Mesothelial cell of epicardium (in vitro differentiated cells): ENCODE results near the gene PRKN. TPM values are rescaled to one million over a fixed set of nuclear protein-coding genes. Genes with fewer than 3 reads are reported as not detected.

Experiments
- DNase-seq, 2 experiments: peaks; one replicate each; pipeline ENCODE4 v3.0.0; 2021; ENCODE audit warnings: low spot score in 2 of 2; ENCODE audit not compliant: unreplicated experiment in 2 of 2
- H3K27ac Mint-ChIP-seq: 2 replicates; pipeline ENCODE4 v1.8.0; 2021; ENCODE audit warnings: mixed read lengths
- H3K27me3 Mint-ChIP-seq: 2 replicates; pipeline ENCODE4 v1.8.0; 2021; ENCODE audit warnings: low read depth, mixed read lengths
- H3K36me3 Mint-ChIP-seq: 2 replicates; pipeline ENCODE4 v1.8.0; 2021; ENCODE audit warnings: mixed read lengths
- H3K4me1 Mint-ChIP-seq: 2 replicates; pipeline ENCODE4 v1.8.0; 2021; ENCODE audit warnings: mixed read lengths
- H3K4me3 Mint-ChIP-seq: 2 replicates; pipeline ENCODE4 v1.8.0; 2021; ENCODE audit warnings: mild to moderate bottlenecking, moderate library complexity, mixed read lengths
- H3K9me3 Mint-ChIP-seq: 2 replicates; pipeline ENCODE4 v1.8.0; 2021; ENCODE audit warnings: mixed read lengths
- CTCF ChIP-seq: fragments of 200-600 bp; sonication (generic); IDR thresholded peaks from one replicate; pipeline ENCODE4 v1.5.0; 2021; ENCODE audit warnings: antibody characterized with exemption; ENCODE audit not compliant: unreplicated experiment
- total RNA-seq: library from RNA; stranded (reverse); gene quantifications from 3 replicates; pipeline ENCODE4 v1.2.1, GENCODE V29; 2021

The PRKN gene
- total RNA-seq, 1 donor from 2014 or later, result 7.6 TPM

DNA sequence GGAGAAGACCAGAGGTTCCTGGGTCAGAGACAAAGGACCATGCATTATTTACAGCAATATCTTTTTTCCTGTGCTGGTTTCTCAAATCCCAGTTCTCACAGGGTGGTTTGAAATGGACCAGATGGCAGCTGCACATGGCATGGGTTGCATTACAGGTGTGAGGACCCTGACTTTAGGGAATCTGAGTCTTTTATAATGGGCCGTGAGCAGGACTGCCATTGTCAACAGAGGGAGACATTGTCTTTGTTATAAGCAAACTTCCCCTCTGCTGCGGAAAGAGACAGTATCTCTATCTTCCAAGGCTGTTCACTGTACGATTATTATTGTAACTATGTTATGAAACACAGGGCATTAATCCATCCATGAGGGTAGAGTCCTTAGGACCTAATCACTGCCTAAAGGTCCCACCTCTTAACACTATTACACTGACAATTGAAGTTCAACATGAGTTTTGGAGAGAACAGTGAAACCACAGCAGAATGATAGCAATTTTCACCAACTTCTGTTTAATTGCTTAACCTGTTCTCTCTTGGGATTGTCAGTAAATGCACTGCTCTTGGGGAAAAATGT is 1297.6 kb downstream of the PRKN start:
- Mint-ChIP-seq H3K27me3 (no peaks in the 10 kb centered on the region), H3K4me3 (no peak overlapping the region), H3K4me1 (peaks cover 12% of the 10 kb centered on the region), H3K9me3 (peaks cover 25% of the 10 kb centered on the region), H3K27ac (no peak overlapping the region), H3K36me3 (no peaks in the 10 kb centered on the region)
- no peak for TF ChIP-seq CTCF
- no peak for DNase-seq

DNA sequence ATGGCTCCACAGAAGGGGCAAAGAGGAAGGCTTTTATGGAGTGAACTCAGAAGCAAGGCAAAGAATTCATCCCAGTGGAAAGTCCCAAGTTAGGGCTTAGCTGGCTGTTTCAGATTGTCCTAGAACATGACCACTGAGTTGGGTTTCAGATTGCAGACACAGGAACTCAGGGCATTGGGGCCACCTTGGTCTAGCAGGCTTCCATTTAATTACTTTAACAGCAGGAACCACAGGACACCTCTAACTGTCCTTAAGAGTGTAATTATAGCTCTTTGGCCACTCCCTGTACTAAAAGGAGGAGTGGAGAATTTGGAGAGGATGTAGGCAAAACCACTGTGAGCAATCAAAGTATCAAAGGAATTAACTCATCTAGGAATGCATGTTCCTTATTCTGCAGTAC is 1303.1 kb downstream of the PRKN start:
- H3K9me3 Mint-ChIP-seq, result peaks cover 16% of the 10 kb centered on the region
- H3K4me3 Mint-ChIP-seq, result no peak overlapping the region
- H3K36me3 Mint-ChIP-seq, result no peaks in the 10 kb centered on the region
- no peaks in the 10 kb centered on the region for H3K27me3 Mint-ChIP-seq
- DNase-seq, result no peak
- H3K27ac Mint-ChIP-seq, result no peak overlapping the region
- TF ChIP-seq CTCF, result no peak
- H3K4me1 Mint-ChIP-seq, result peaks cover 9% of the 10 kb centered on the region

- DNase-seq, result no peak
- no peaks in the 10 kb centered on the region for H3K27me3 Mint-ChIP-seq
- H3K4me1 Mint-ChIP-seq, result peaks cover 17% of the 10 kb centered on the region
- H3K4me3 Mint-ChIP-seq, result no peak overlapping the region
- H3K27ac Mint-ChIP-seq, result peak overlapping the region; percentile 31
- H3K36me3 Mint-ChIP-seq, result no peaks in the 10 kb centered on the region
- no peak for TF ChIP-seq CTCF
- H3K9me3 Mint-ChIP-seq, result peaks cover 12% of the 10 kb centered on the region
Observed at GRCh38 chr6:161422710-161423680, 1304.6 kb downstream of the PRKN start.

DNA sequence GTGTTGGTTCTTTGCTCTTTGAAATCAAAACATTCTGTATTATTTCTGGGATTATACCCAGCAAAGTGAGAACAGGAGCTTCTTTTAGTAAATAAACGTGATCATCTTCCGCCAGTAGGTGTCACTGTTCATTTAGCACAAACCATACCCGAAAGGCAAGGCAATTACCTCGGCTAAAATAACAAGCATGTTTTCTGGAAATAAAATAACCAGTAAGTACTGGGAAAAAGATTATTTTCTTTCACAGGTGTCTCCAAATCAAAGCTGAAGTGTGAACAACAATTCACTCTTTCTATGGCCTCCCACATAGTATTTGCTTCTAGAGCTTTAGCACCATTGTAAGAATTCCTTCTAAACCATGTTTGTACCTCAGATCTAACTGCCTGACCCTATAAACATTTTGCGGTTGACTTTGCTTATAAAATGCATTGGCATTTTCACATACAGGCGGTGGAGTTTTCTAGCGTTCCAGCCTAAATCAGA is 1309.1 kb downstream of the PRKN start:
- DNase-seq, result peak in 1 of 2 experiments; percentile 48
- Mint-ChIP-seq H3K36me3 (no peaks in the 10 kb centered on the region), H3K9me3 (no peaks in the 10 kb centered on the region), H3K4me1 (peaks cover 44% of the 10 kb centered on the region), H3K4me3 (no peak overlapping the region), H3K27ac (no peak overlapping the region), H3K27me3 (peaks cover 2% of the 10 kb centered on the region)
- TF ChIP-seq CTCF, result peak; percentile 83

DNA sequence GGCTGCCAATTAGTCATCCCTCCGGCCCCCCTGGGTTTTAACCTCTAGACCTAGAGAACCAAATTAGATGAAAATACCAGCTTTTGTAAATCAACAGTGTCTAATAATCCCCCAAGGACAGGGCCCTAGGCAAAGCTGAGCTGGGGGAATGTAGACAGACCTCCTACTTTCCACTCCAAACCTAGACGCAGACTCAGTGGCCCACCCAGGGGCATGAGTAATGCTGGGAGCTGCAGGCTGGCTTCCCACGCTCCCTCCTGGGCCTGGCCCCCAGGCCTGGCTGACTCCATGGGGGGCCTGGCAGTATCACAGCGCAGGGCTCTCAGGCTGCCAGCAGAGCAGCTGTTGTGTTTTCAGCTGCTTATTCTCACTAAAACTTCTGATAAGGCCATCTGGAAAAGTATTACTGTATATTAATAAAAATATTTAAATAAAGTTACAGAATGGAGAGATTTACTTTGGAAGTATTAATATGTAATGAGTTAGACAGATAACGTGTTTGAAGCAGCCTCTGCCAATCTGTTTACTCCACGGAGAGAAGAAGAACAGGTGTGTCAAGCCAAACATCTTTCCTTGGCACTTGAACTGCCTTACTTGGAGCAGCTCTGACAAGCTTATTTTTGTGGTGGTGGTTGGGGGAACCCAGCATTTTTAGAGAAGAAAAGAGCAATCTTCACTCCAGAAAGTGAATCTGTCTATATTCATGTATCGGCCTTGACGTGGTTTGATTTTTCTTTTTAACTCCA is 1309.7 kb downstream of the PRKN start:
- no peak for DNase-seq
- Mint-ChIP-seq H3K27me3 (peaks cover 2% of the 10 kb centered on the region), H3K27ac (no peak overlapping the region), H3K4me3 (no peak overlapping the region), H3K36me3 (no peaks in the 10 kb centered on the region), H3K9me3 (no peaks in the 10 kb centered on the region), H3K4me1 (peaks cover 41% of the 10 kb centered on the region)
- TF ChIP-seq CTCF, result no peak
